K562 (cell line): ENCODE data around the gene EMC8. TPM values are rescaled to one million over a fixed set of nuclear protein-coding genes. Genes with fewer than 3 reads are reported as not detected.

Source experiments
- ATAC-seq: fragments of 200-7000 bp; cut with Tn5 transposase; 3 replicates; pipeline ENCODE4 v1.9.1; 2020; ENCODE audit warnings: moderate library complexity
- BruUV-seq: library from RNA; stranded (reverse); fragments of 400-500 nt; replicated peaks from 2 replicates; lab custom pipeline; 2021; lab: Mats Ljungman, UMichigan
- CTCF ChIA-PET: fragments of 300-600 bp; formaldehyde crosslinking; extraction: SDS; loops from one replicate; lab custom pipeline; 2021; ENCODE audit warnings: low intra/inter-chr PET ratio; lab: Yijun Ruan, JAX
- POLR2A ChIA-PET: fragments of 300-600, 350-650 bp; sonication (Branson Sonifier 250); formaldehyde crosslinking; extraction: SDS; loops from one replicate; lab custom pipeline; 2021; ENCODE audit warnings: antibody characterized with exemption, inconsistent platforms; lab: Yijun Ruan, JAX
- DNase-seq, 4 experiments: peaks; one replicate each; pipeline versions ENCODE4 v3.0.0 to v3.0.0-alpha.2; 2011 to 2018; ENCODE audit warnings: low spot score in 3 of 4, mixed read lengths in 3 of 4; ENCODE audit errors: extremely low read depth in 1 of 4
- FAIRE-seq: peaks from 2 replicates; lab custom pipeline; 2011; peaks lifted over from hg19 to GRCh38; lab: Jason Lieb, UNC
- H2AFZ ChIP-seq: 2 replicates; pipeline ENCODE4 v1.6.0; 2011; ENCODE audit warnings: low read depth, low read length, control low read depth, inconsistent platforms
- H3K27ac ChIP-seq: fragments of 200-600 bp; 3 replicates; pipeline ENCODE4 v1.8.0; 2011; ENCODE audit warnings: low read depth, mild to moderate bottlenecking, control low read depth, inconsistent platforms, low read length, moderate library complexity, mixed read lengths; ENCODE audit errors: extremely low read depth
- H3K27me3 ChIP-seq, 2 experiments: fragments of 300-600 bp in 1 of 2; 2 replicates in 1 of 2; 3 replicates in 1 of 2; pipeline versions ENCODE4 v1.6.0 to v1.8.0; 2011; ENCODE audit warnings: inconsistent platforms in 2 of 2, low read length in 2 of 2, mild to moderate bottlenecking in 1 of 2, mixed read lengths in 1 of 2, moderate library complexity in 1 of 2; ENCODE audit not compliant: control insufficient read depth in 2 of 2, insufficient read depth in 2 of 2
- H3K36me3 ChIP-seq: fragments of 300-600 bp; 3 replicates; pipeline ENCODE4 v1.8.0; 2011; ENCODE audit warnings: mild to moderate bottlenecking, low read length, inconsistent platforms; ENCODE audit not compliant: control insufficient read depth, insufficient read depth
- H3K4me1 ChIP-seq, 2 experiments: fragments of 200-600 bp in 1 of 2; replicated peaks in 1 of 2; 2 replicates in 1 of 2; 3 replicates in 1 of 2; pipeline versions ENCODE4 v1.5.1 to v1.8.0; 2011; ENCODE audit warnings: inconsistent platforms in 2 of 2, low read length in 2 of 2, mild to moderate bottlenecking in 1 of 2, mixed read lengths in 1 of 2, moderate library complexity in 1 of 2; ENCODE audit not compliant: control insufficient read depth in 2 of 2, insufficient read depth in 2 of 2
- H3K4me2 ChIP-seq: 2 replicates; pipeline ENCODE4 v1.6.1; 2011; ENCODE audit warnings: low read length, control low read depth, inconsistent platforms, mixed read lengths; ENCODE audit not compliant: insufficient read depth
- H3K4me3 ChIP-seq: fragments of 200-600 bp; sonication (generic), shearing (Covaris generic); 2 replicates; pipeline ENCODE4 v1.5.1; 2016; ENCODE audit warnings: control low read depth, inconsistent platforms
- H3K79me2 ChIP-seq: fragments of 200-600 bp; 3 replicates; pipeline ENCODE4 v1.8.0; 2011; ENCODE audit warnings: low read length, inconsistent platforms; ENCODE audit not compliant: control insufficient read depth, insufficient read depth
- H3K9ac ChIP-seq, 2 experiments: 2 replicates each; pipeline versions ENCODE4 v1.6.0 to v1.6.1; 2011; ENCODE audit warnings: low read depth in 2 of 2, low read length in 2 of 2, control low read depth in 1 of 2, inconsistent platforms in 1 of 2, mild to moderate bottlenecking in 1 of 2, mixed read lengths in 1 of 2; ENCODE audit not compliant: insufficient read depth in 1 of 2
- H3K9me1 ChIP-seq: one replicate; pipeline ENCODE4 v1.6.0; 2011; ENCODE audit warnings: inconsistent platforms, mild to moderate bottlenecking, low read length, moderate library complexity; ENCODE audit not compliant: control insufficient read depth, insufficient read depth
- H3K9me3 ChIP-seq: replicated peaks from 2 replicates; pipeline ENCODE4 v1.5.1; 2011; ENCODE audit warnings: low read depth, low read length, inconsistent platforms; ENCODE audit not compliant: control insufficient read depth, insufficient read depth
- H4K20me1 ChIP-seq: replicated peaks from 2 replicates; pipeline ENCODE4 v1.6.1; 2011; ENCODE audit warnings: low read length, inconsistent platforms, mixed read lengths; ENCODE audit not compliant: control insufficient read depth, insufficient read depth
- HNRNPUL1 ChIP-seq: fragments of 200-400 bp; formaldehyde crosslinking; IDR thresholded peaks from 2 replicates; pipeline ENCODE4 v1.6.1; 2017; ENCODE audit warnings: low read length
- MYC ChIP-seq, 2 experiments: fragments of 250-450 bp in 1 of 2; sonication (Bioruptor Pico) in 1 of 2; IDR thresholded peaks; 2 replicates each; pipeline versions ENCODE4 v1.5.1 to v1.6.1; 2012 to 2021; ENCODE audit warnings: low read depth in 2 of 2, borderline replicate concordance in 1 of 2, improper control_type of control experiment in 1 of 2, low read length in 1 of 2, mild to moderate bottlenecking in 1 of 2, moderate library complexity in 1 of 2
- NR2C1 ChIP-seq, 2 experiments: fragments of 450-650 bp; IDR thresholded peaks; 2 replicates each; pipeline ENCODE4 v1.6.1; 2017; ENCODE audit warnings: mild to moderate bottlenecking in 2 of 2, antibody characterized with exemption in 1 of 2, inconsistent platforms in 1 of 2, missing compliant biosample characterization in 1 of 2, missing genetic modification characterization in 1 of 2
- POLR3G ChIP-seq: IDR thresholded peaks from 2 replicates; pipeline ENCODE4 v1.6.1; 2011; ENCODE audit not compliant: insufficient read length, insufficient replicate concordance; ENCODE audit errors: extremely low read depth
- XRCC3 ChIP-seq: fragments of 450-650 bp; IDR thresholded peaks from 2 replicates; pipeline ENCODE4 v1.6.1; 2017; ENCODE audit warnings: mild to moderate bottlenecking, moderate library complexity
- ZNF586 ChIP-seq: fragments of 450-650 bp; formaldehyde crosslinking; conservative IDR thresholded peaks from 2 replicates; pipeline ENCODE4 v1.4.0; 2020; ENCODE audit warnings: mild to moderate bottlenecking, moderate library complexity
- WGBS: fragments of 100-300 bp; shearing (Covaris generic); methylation state at CpG from one replicate; pipeline ENCODE4 v1.1.6; 2016; ENCODE audit warnings: low coverage, mixed read lengths; ENCODE audit not compliant: insufficient coverage; ENCODE audit errors: missing lambda C conversion rate; 5-methylcytosine and 5-hydroxymethylcytosine counted together
- in situ Hi-C: fragments of 300-500 bp; cut with MboI; formaldehyde crosslinking; loops from 4 replicates; pipeline ENCODE4 v1.15.0; 2018; ENCODE audit warnings: inconsistent platforms, mixed read lengths
- intact Hi-C: fragments of 100-400 bp; cut with micrococcal nuclease; formaldehyde crosslinking; loops from 2 replicates; pipeline ENCODE4 v1.14.2; 2022
- polyA plus RNA-seq, 8 experiments: library from polyadenylated mRNA; depleted of rRNA in 4 of 8; stranded (reverse) in 5 of 8; unstranded in 3 of 8; fragments of >200 nt; fragmentation: Nextera tagmentation in 2 of 8; fragmentation: Illumina TruSeq in 1 of 8; extraction: Ambion mirVana in 2 of 8; extraction: Trizol in 1 of 8; gene quantifications; 2 replicates each; pipeline versions ENCODE4 v1.2.1 to v1.2.3, GENCODE V29; 2011 to 2014; ENCODE audit warnings: inconsistent platforms in 1 of 8, missing spikeins in 1 of 8
- total RNA-seq, 7 experiments: library from RNA; depleted of rRNA in 6 of 7; stranded (reverse); fragments of >200 nt in 6 of 7; fragmentation: Illumina TruSeq in 2 of 7; extraction: Trizol in 2 of 7; gene quantifications; 2 replicates each; pipeline versions ENCODE4 v1.2.1 to v1.2.3, GENCODE V29; 2011 to 2021; ENCODE audit warnings: low replicate concordance in 1 of 7

The EMC8 gene
- total and polyA plus RNA-seq, 9 of the 15 experiments (the other 6 are each of a cell fraction or from before 2014, with no cell fraction given) = 11.4 to 81.8 (median 48.6) TPM

GRCh38 chr16:85753976-85754375 lies 45.4 kb downstream of the EMC8 start:
- H2AFZ ChIP-seq = no peak overlapping the region
- H3K4me2 ChIP-seq = no peak overlapping the region
- FAIRE-seq = no peak
- in situ Hi-C loops = no loop called here
- peaks cover 45 to 86% of the 10 kb centered on the region in 2 experiments; a peak in 4 of 5 replicates for H3K27me3 ChIP-seq
- peaks cover 0 to 35% of the 10 kb centered on the region in 2 experiments; a peak in 2 of 5 replicates for H3K4me1 ChIP-seq
- BruUV-seq = no TSS peak
- no peaks in the 10 kb centered on the region for H3K9me3 ChIP-seq
- ChIA-PET CTCF (interaction anchor here (0.6 kb wide), 1 partner anchor 338 kb away, joined by 3 read pairs; no protein-coding TSS in a partner anchor), POLR2A (interaction anchor here (0.7 kb wide), 1 partner anchor 522 kb away, joined by 3 read pairs; no protein-coding TSS in a partner anchor)
- H4K20me1 ChIP-seq = peaks cover 35% of the 10 kb centered on the region
- ATAC-seq = no peak
- WGBS = 13% methylated on average over 5 of the region's 7 CpGs
- H3K9ac ChIP-seq = no peak overlapping the region
- TF ChIP-seq HNRNPUL1 (no peak), XRCC3 (no peak), POLR3G (no peak), NR2C1 (IDR thresholded peaks at IDR 0.05) (no peak), NR2C1 (tag; IDR thresholded peaks at IDR 0.05) (no peak), ZNF586 (CRISPR knock-in tag) (no peak)
- no peak for DNase-seq
- peaks cover 6% of the 10 kb centered on the region for H3K9me1 ChIP-seq
- H3K4me3 ChIP-seq = no peak overlapping the region
- H3K27ac ChIP-seq = no peak overlapping the region
- no peaks in the 10 kb centered on the region for H3K79me2 ChIP-seq
- no peaks in the 10 kb centered on the region for H3K36me3 ChIP-seq
- intact Hi-C loops = no loop called here

- no peak overlapping the region for H3K27ac ChIP-seq
- in situ Hi-C loops = no loop called here
- TF ChIP-seq MYC (IDR thresholded peaks at IDR 0.05; ENCODE audit: low read depth, low read length) (no peak), MYC (CRISPR knock-in tag; IDR thresholded peaks at IDR 0.05; ENCODE audit: borderline replicate concordance, low read depth) (no peak)
Measured at GRCh38 chr16:85753559-85753958, 45.8 kb downstream of the EMC8 start.

More at GRCh38 chr16:85753559-85753958, 45.8 kb downstream of the EMC8 start:
- no peak for ATAC-seq
- Histone ChIP-seq H3K27me3 (peaks cover 43 to 82% of the 10 kb centered on the region in 2 experiments; a peak in 4 of 5 replicates), H3K9me1 (peaks cover 6% of the 10 kb centered on the region), H3K4me3 (no peak overlapping the region), H3K9me3 (no peaks in the 10 kb centered on the region), H4K20me1 (peaks cover 35% of the 10 kb centered on the region), H3K4me2 (no peak overlapping the region), H3K9ac (no peak overlapping the region), H3K79me2 (no peaks in the 10 kb centered on the region), H2AFZ (no peak overlapping the region), H3K4me1 (peaks cover 0 to 35% of the 10 kb centered on the region in 2 experiments; a peak in 2 of 5 replicates), H3K36me3 (no peaks in the 10 kb centered on the region)
- ChIA-PET CTCF (interaction anchor here (0.6 kb wide), 1 partner anchor 338 kb away, joined by 3 read pairs; no protein-coding TSS in a partner anchor), POLR2A (interaction anchor here (0.7 kb wide), 1 partner anchor 522 kb away, joined by 3 read pairs; no protein-coding TSS in a partner anchor)
- FAIRE-seq = no peak
- no peak for DNase-seq
- intact Hi-C loops = no loop called here
- 9% methylated on average over 6 of the region's 6 CpGs for WGBS
- BruUV-seq = no TSS peak
